ENCODE data around the gene SLAIN2. TPM values are rescaled to one million over a fixed set of nuclear protein-coding genes. Genes with fewer than 3 reads are reported as not detected.

The SLAIN2 gene
- total RNA-seq, 1 donor from 2014 or later, result 62.1 TPM

GRCh38 chr4:48350871-48351270 is 9.5 kb downstream of the SLAIN2 start:
- intact Hi-C loops (cut with micrococcal nuclease), result no loop called here
- H3K27me3 Mint-ChIP-seq, result no peaks in the 10 kb centered on the region
- POLR2A ChIA-PET, result no interaction called here
- H3K9me3 Mint-ChIP-seq, result peaks cover 2% of the 10 kb centered on the region
- H3K27ac Mint-ChIP-seq, result no peak overlapping the region
- ATAC-seq (ENCODE audit: low read depth) (no peak), DNase-seq (no peak)
- no peak overlapping the region for H3K4me3 Mint-ChIP-seq
- TF ChIP-seq CTCF (IDR thresholded peaks at IDR 0.05), result no peak
- H3K4me1 Mint-ChIP-seq, result peaks cover 52% of the 10 kb centered on the region
- peaks cover 6% of the 10 kb centered on the region for H3K36me3 Mint-ChIP-seq (ENCODE audit: low read depth)
- CTCF ChIA-PET, result no interaction called here

GRCh38 chr4:48352793-48353192 is 11.5 kb downstream of the SLAIN2 start:
- Mint-ChIP-seq H3K9me3 (peaks cover 2% of the 10 kb centered on the region), H3K27me3 (no peaks in the 10 kb centered on the region), H3K4me3 (no peak overlapping the region), H3K4me1 (peaks cover 38% of the 10 kb centered on the region), H3K36me3 (ENCODE audit: low read depth) (peaks cover 6% of the 10 kb centered on the region), H3K27ac (no peak overlapping the region)
- ChIA-PET POLR2A (no interaction called here), CTCF (no interaction called here)
- intact Hi-C loops (cut with micrococcal nuclease), result no loop called here
- no peak for ATAC-seq (ENCODE audit: low read depth)
- DNase-seq, result no peak
- TF ChIP-seq CTCF (IDR thresholded peaks at IDR 0.05), result no peak

- ChIA-PET POLR2A (interaction anchor here (0.9 kb wide), 1 partner anchor 14 kb away, joined by 4 read pairs; no protein-coding TSS in a partner anchor), CTCF (no interaction called here)
- TF ChIP-seq CTCF (IDR thresholded peaks at IDR 0.05), result no peak
- Mint-ChIP-seq H3K27ac (no peak overlapping the region), H3K9me3 (peaks cover 2% of the 10 kb centered on the region), H3K36me3 (ENCODE audit: low read depth) (peaks cover 10% of the 10 kb centered on the region), H3K4me1 (peaks cover 29% of the 10 kb centered on the region), H3K27me3 (no peaks in the 10 kb centered on the region), H3K4me3 (no peak overlapping the region)
- intact Hi-C loops (cut with micrococcal nuclease), result no loop called here
- DNase-seq, result no peak
- ATAC-seq (ENCODE audit: low read depth), result no peak
Measured at GRCh38 chr4:48356355-48356754, 15.0 kb downstream of the SLAIN2 start.

GRCh38 chr4:48360285-48361011 is 19.1 kb downstream of the SLAIN2 start:
- POLR2A ChIA-PET, result no interaction called here
- Mint-ChIP-seq H3K4me1 (peaks cover 14% of the 10 kb centered on the region), H3K9me3 (no peaks in the 10 kb centered on the region), H3K4me3 (no peak overlapping the region), H3K36me3 (ENCODE audit: low read depth) (peaks cover 3% of the 10 kb centered on the region), H3K27me3 (no peaks in the 10 kb centered on the region), H3K27ac (no peak overlapping the region)
- ATAC-seq (ENCODE audit: low read depth) (no peak), DNase-seq (no peak)
- intact Hi-C loops (cut with micrococcal nuclease), result no loop called here
- CTCF ChIA-PET, result no interaction called here
- no peak for TF ChIP-seq CTCF (IDR thresholded peaks at IDR 0.05)

- intact Hi-C loops (cut with micrococcal nuclease), result no loop called here
- Mint-ChIP-seq H3K27ac (no peak overlapping the region), H3K4me1 (peaks cover 16% of the 10 kb centered on the region), H3K9me3 (no peaks in the 10 kb centered on the region), H3K27me3 (no peaks in the 10 kb centered on the region), H3K4me3 (no peak overlapping the region), H3K36me3 (ENCODE audit: low read depth) (peaks cover 3% of the 10 kb centered on the region)
- CTCF ChIA-PET, result no interaction called here
- ATAC-seq (ENCODE audit: low read depth) (no peak), DNase-seq (no peak)
- no peak for TF ChIP-seq CTCF (IDR thresholded peaks at IDR 0.05)
- POLR2A ChIA-PET, result no interaction called here
Measured at GRCh38 chr4:48361012-48361400, 19.7 kb downstream of the SLAIN2 start.

Data from activated B cell treated with CpG ODN at 0.5 μM for 24 hours (primary cell).